HepG2 (cell line): ENCODE results near the gene ELFN1. TPM values are rescaled to one million over a fixed set of nuclear protein-coding genes. Genes with fewer than 3 reads are reported as not detected.
A peak's percentile ranks its signal among the peaks of the same experiment; 100 is the strongest.

Experiments
- ARNTL ChIP-seq: sonication (generic); formaldehyde crosslinking; IDR thresholded peaks from 2 replicates; pipeline ENCODE4 v1.4.0; 2020; ENCODE audit warnings: mild to moderate bottlenecking, missing genetic modification reagents
- BHLHE40 ChIP-seq: IDR thresholded peaks from 2 replicates; pipeline ENCODE4 v1.6.1; 2011; ENCODE audit warnings: low read length, improper control_type of control experiment
- CBFB ChIP-seq: sonication (generic); formaldehyde crosslinking; IDR thresholded peaks from 2 replicates; pipeline ENCODE4 v1.4.0; 2020; ENCODE audit warnings: missing genetic modification reagents
- ESRRA ChIP-seq: sonication (generic); formaldehyde crosslinking; IDR thresholded peaks from 2 replicates; pipeline ENCODE4 v1.5.1; 2020; ENCODE audit warnings: mild to moderate bottlenecking, low read depth, missing genetic modification reagents
- GABPB1 ChIP-seq: IDR thresholded peaks from 2 replicates; pipeline ENCODE4 v1.6.1; 2016; ENCODE audit warnings: mild to moderate bottlenecking, missing genetic modification reagents, moderate library complexity, missing compliant biosample characterization
- GATAD1 ChIP-seq: IDR thresholded peaks from 2 replicates; pipeline ENCODE4 v1.6.1; 2016; ENCODE audit warnings: missing genetic modification reagents, missing compliant biosample characterization
- HDAC1 ChIP-seq: sonication (generic); formaldehyde crosslinking; IDR thresholded peaks from 2 replicates; pipeline ENCODE4 v1.5.1; 2020; ENCODE audit warnings: mild to moderate bottlenecking, missing genetic modification reagents
- HOXD1 ChIP-seq: sonication (generic); formaldehyde crosslinking; IDR thresholded peaks from 2 replicates; pipeline ENCODE4 v1.5.0; 2020; ENCODE audit warnings: missing genetic modification reagents
- IKZF1 ChIP-seq: fragments of 450-650 bp; IDR thresholded peaks from 2 replicates; pipeline ENCODE4 v1.7.1; 2016
- KAT8 ChIP-seq: IDR thresholded peaks from 2 replicates; pipeline ENCODE4 v1.6.1; 2016; ENCODE audit warnings: missing genetic modification reagents, missing compliant biosample characterization
- MEF2D ChIP-seq: sonication (generic); formaldehyde crosslinking; IDR thresholded peaks from 2 replicates; pipeline ENCODE4 v1.5.1; 2020; ENCODE audit warnings: mild to moderate bottlenecking, missing genetic modification reagents
- RFXANK ChIP-seq: IDR thresholded peaks from 2 replicates; pipeline ENCODE4 v1.6.1; 2016
- RXRB ChIP-seq: IDR thresholded peaks from 2 replicates; pipeline ENCODE4 v1.6.1; 2016; ENCODE audit warnings: borderline replicate concordance, missing genetic modification reagents, missing compliant biosample characterization
- SNRNP70 ChIP-seq: fragments of 200-400 bp; formaldehyde crosslinking; IDR thresholded peaks from 2 replicates; pipeline ENCODE4 v1.6.1; 2017; ENCODE audit warnings: mild to moderate bottlenecking, low read depth, low read length, moderate library complexity
- THAP11 ChIP-seq: IDR thresholded peaks from 2 replicates; pipeline ENCODE4 v1.6.1; 2016; ENCODE audit warnings: missing biosample characterization, missing genetic modification reagents
- ZNF354B ChIP-seq: sonication (generic); formaldehyde crosslinking; IDR thresholded peaks from 2 replicates; pipeline ENCODE4 v1.8.0; 2022; ENCODE audit warnings: mild to moderate bottlenecking, missing genetic modification reagents
- ZNF431 ChIP-seq: sonication (generic); formaldehyde crosslinking; IDR thresholded peaks from 2 replicates; pipeline ENCODE4 v1.9.0; 2022; ENCODE audit warnings: missing genetic modification reagents, low read depth, mild to moderate bottlenecking, borderline replicate concordance
- ZNF569 ChIP-seq: sonication (generic); formaldehyde crosslinking; IDR thresholded peaks from 2 replicates; pipeline ENCODE4 v1.5.0; 2020; ENCODE audit warnings: mild to moderate bottlenecking, missing genetic modification reagents, moderate library complexity, borderline replicate concordance
- ZNF747 ChIP-seq: sonication (generic); formaldehyde crosslinking; IDR thresholded peaks from 2 replicates; pipeline ENCODE4 v1.8.1; 2023; ENCODE audit warnings: missing genetic modification reagents, mild to moderate bottlenecking, borderline replicate concordance
- ZSCAN9 ChIP-seq: IDR thresholded peaks from 2 replicates; pipeline ENCODE4 v1.6.1; 2016; ENCODE audit warnings: borderline replicate concordance
- polyA plus RNA-seq, 8 experiments: library from polyadenylated mRNA; depleted of rRNA in 3 of 8; stranded (reverse) in 7 of 8; unstranded in 1 of 8; fragments of >200 nt; fragmentation: Illumina TruSeq in 4 of 8; extraction: Trizol in 4 of 8; gene quantifications; 2 replicates each; pipeline versions ENCODE4 v1.2.1 to v1.2.3, GENCODE V29; 2011 to 2016; ENCODE audit warnings: low read depth in 4 of 8, missing spikeins in 1 of 8, mixed read lengths in 1 of 8; ENCODE audit not compliant: insufficient read depth in 1 of 8
- total RNA-seq, 5 experiments: library from RNA; depleted of rRNA; stranded (reverse); fragments of >200 nt; fragmentation: Illumina TruSeq; extraction: Trizol; gene quantifications; 2 replicates each; pipeline ENCODE4 v1.2.3, GENCODE V29; 2016; ENCODE audit warnings: low read depth in 1 of 5
- TF ChIP-seq, protein P1 (sequence below): sonication (generic); formaldehyde crosslinking; IDR thresholded peaks from 2 replicates; pipeline ENCODE4 v1.4.0; 2020; ENCODE audit warnings: missing genetic modification reagents, borderline replicate concordance
- TF ChIP-seq, protein P2 (sequence below): sonication (generic); formaldehyde crosslinking; IDR thresholded peaks from 2 replicates; pipeline ENCODE4 v1.4.0; 2020; ENCODE audit warnings: mild to moderate bottlenecking, missing genetic modification reagents
- TF ChIP-seq, protein P3 (sequence below): sonication (generic); formaldehyde crosslinking; IDR thresholded peaks from 2 replicates; pipeline ENCODE4 v1.5.0; 2020; ENCODE audit warnings: missing genetic modification reagents
- TF ChIP-seq, protein P4 (sequence below): IDR thresholded peaks from 2 replicates; pipeline ENCODE4 v1.6.1; 2016

ELFN1 gene
- total and polyA plus RNA-seq, 2 of the 13 experiments (the other 11 are each of a cell fraction or from before 2014, with no cell fraction given), result 0.13 to 0.18 TPM

DNA sequence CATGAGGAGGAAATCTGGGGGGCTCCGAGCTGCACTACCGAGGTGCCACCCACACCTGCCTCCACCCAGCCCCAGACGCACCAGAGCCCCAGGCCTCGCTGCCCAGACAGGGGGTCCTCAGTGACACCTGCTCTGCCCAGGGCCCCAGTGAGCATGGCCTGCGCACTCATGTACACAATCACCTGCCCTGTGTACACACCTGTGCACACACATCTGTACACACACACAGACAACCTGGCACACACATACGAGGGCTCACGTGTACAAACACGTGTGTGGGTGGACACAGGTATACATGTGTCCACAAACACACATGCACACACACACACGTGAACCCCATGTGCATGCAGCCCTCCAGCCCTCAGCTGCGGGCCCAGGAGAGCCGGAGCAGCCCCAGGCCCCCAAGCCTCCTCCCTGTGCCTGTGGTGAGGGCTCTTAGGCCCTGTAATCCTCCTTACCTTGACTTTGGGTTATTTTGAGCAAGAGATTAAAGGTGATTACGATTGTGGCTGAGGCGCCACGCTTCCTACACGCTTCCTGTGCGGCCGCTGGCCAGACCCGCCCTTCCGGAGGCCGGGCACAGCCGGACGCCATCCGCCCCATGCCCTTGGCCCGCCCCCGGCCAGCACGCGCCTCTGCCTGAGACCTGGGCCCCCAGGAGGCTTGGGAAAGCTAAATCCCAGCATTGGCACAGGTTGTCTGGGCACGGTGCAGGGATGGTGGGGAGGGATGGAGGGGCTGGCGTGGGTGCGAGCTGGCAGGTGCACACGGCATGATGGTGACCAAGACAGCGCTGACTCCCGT is 71.9 kb downstream of the ELFN1 start (continued):
- TF ChIP-seq, protein P1, sequence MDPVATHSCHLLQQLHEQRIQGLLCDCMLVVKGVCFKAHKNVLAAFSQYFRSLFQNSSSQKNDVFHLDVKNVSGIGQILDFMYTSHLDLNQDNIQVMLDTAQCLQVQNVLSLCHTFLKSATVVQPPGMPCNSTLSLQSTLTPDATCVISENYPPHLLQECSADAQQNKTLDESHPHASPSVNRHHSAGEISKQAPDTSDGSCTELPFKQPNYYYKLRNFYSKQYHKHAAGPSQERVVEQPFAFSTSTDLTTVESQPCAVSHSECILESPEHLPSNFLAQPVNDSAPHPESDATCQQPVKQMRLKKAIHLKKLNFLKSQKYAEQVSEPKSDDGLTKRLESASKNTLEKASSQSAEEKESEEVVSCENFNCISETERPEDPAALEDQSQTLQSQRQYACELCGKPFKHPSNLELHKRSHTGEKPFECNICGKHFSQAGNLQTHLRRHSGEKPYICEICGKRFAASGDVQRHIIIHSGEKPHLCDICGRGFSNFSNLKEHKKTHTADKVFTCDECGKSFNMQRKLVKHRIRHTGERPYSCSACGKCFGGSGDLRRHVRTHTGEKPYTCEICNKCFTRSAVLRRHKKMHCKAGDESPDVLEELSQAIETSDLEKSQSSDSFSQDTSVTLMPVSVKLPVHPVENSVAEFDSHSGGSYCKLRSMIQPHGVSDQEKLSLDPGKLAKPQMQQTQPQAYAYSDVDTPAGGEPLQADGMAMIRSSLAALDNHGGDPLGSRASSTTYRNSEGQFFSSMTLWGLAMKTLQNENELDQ, result no peak
- 0 out of 2 replicates have a peak, but pooled peaks have one; percentile 53 for TF ChIP-seq MEF2D (CRISPR knock-in tag)
- no peak for TF ChIP-seq CBFB (CRISPR knock-in tag)
- TF ChIP-seq, protein P2, sequence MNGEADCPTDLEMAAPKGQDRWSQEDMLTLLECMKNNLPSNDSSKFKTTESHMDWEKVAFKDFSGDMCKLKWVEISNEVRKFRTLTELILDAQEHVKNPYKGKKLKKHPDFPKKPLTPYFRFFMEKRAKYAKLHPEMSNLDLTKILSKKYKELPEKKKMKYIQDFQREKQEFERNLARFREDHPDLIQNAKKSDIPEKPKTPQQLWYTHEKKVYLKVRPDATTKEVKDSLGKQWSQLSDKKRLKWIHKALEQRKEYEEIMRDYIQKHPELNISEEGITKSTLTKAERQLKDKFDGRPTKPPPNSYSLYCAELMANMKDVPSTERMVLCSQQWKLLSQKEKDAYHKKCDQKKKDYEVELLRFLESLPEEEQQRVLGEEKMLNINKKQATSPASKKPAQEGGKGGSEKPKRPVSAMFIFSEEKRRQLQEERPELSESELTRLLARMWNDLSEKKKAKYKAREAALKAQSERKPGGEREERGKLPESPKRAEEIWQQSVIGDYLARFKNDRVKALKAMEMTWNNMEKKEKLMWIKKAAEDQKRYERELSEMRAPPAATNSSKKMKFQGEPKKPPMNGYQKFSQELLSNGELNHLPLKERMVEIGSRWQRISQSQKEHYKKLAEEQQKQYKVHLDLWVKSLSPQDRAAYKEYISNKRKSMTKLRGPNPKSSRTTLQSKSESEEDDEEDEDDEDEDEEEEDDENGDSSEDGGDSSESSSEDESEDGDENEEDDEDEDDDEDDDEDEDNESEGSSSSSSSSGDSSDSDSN (CRISPR knock-in tag), result peak; percentile 61
- TF ChIP-seq, protein P3, sequence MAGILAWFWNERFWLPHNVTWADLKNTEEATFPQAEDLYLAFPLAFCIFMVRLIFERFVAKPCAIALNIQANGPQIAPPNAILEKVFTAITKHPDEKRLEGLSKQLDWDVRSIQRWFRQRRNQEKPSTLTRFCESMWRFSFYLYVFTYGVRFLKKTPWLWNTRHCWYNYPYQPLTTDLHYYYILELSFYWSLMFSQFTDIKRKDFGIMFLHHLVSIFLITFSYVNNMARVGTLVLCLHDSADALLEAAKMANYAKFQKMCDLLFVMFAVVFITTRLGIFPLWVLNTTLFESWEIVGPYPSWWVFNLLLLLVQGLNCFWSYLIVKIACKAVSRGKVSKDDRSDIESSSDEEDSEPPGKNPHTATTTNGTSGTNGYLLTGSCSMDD (CRISPR knock-in tag), result 0 out of 2 replicates have a peak, but pooled peaks have one; percentile 15
- TF ChIP-seq RFXANK (CRISPR knock-in tag), result no peak
- no peak for TF ChIP-seq ZSCAN9 (CRISPR knock-in tag)
- TF ChIP-seq HDAC1 (CRISPR knock-in tag), result peak; percentile 29; the same call in 1 of the 2 replicates
- peak; percentile 60 for TF ChIP-seq THAP11 (CRISPR knock-in tag)
- peak; percentile 82 for TF ChIP-seq ARNTL (CRISPR knock-in tag)
- TF ChIP-seq ZNF747, result no peak
- no peak for TF ChIP-seq IKZF1
- peak; percentile 83 for TF ChIP-seq KAT8 (CRISPR knock-in tag)
- TF ChIP-seq ZNF354B (CRISPR knock-in tag), result no peak
- peak; percentile 54; the same call in 1 of the 2 replicates for TF ChIP-seq GATAD1 (CRISPR knock-in tag)
- no peak for TF ChIP-seq HOXD1 (CRISPR knock-in tag)
- peak; percentile 6; the same call in 1 of the 2 replicates for TF ChIP-seq BHLHE40
- no peak for TF ChIP-seq SNRNP70
- TF ChIP-seq, protein P4, sequence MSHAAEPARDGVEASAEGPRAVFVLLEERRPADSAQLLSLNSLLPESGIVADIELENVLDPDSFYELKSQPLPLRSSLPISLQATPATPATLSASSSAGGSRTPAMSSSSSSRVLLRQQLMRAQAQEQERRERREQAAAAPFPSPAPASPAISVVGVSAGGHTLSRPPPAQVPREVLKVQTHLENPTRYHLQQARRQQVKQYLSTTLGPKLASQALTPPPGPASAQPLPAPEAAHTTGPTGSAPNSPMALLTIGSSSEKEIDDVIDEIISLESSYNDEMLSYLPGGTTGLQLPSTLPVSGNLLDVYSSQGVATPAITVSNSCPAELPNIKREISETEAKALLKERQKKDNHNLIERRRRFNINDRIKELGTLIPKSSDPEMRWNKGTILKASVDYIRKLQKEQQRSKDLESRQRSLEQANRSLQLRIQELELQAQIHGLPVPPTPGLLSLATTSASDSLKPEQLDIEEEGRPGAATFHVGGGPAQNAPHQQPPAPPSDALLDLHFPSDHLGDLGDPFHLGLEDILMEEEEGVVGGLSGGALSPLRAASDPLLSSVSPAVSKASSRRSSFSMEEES (CRISPR knock-in tag), result peak; percentile 32; the same call in 1 of the 2 replicates
- TF ChIP-seq ESRRA (CRISPR knock-in tag), result no peak
- TF ChIP-seq ZNF431 (CRISPR knock-in tag), result no peak
- TF ChIP-seq ZNF569 (CRISPR knock-in tag), result no peak
- TF ChIP-seq RXRB, result 0 out of 2 replicates have a peak, but pooled peaks have one; percentile 55
- TF ChIP-seq GABPB1, result peak; percentile 90
